HG03575 (cell line): ENCODE results near the gene AMZ1.
"Not testable (repeated sequence)": the region's sequence is repeated elsewhere in the genome, so short reads cannot be mapped to it uniquely, and the experiment has no call there.

Experiments
- ATAC-seq: cut with Tn5 transposase; IDR thresholded peaks from one replicate; pipeline ENCODE4 v1.9.1; 2021; ENCODE audit not compliant: unreplicated experiment, insufficient number of reproducible peaks, low FRiP score; ENCODE audit errors: extremely low read depth

AMZ1 gene

DNA sequence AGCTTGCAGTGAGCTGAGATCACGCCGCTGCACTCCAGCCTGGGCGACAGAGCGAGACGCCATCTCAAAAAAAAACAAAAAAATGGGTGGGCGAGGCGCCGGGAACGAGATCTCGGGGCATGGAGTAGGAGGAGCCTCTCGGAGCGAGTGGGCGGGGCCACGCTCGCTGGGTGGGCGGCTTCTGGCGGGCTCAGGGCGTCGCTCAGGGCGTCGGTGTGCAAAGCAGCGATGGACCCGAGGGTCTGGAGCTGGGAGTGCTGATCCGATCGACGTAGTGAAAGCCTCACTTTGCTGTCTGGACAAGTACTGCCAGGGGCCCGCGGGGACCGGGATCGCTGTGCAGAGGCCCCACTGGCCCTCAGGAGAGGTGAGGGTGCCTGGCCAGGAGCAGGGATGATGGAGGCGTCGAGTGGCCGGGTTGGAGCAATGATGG, 22.6 kb upstream of the AMZ1 start:
- no peak for ATAC-seq

DNA sequence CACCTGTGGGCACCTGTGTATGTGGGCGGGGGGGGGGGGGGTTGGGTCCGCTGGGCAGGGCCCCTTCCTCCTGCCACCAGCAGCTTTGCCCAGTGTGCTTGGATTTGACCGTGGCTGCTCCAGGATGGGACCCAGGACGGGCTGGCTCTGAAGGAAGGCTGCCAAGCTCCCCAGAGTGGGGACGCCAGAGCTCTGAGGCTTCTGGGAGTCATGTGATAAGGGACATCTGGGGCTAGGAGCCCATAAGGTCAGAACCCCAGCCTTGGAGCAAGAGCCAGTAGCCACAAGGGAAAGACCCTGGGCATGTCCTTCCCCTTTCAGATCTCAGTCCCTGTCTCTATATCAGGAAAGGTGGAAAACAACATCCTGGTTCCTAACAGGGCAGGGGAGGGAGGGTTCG, 21.8 kb upstream of the AMZ1 start:
- ATAC-seq = no peak

DNA sequence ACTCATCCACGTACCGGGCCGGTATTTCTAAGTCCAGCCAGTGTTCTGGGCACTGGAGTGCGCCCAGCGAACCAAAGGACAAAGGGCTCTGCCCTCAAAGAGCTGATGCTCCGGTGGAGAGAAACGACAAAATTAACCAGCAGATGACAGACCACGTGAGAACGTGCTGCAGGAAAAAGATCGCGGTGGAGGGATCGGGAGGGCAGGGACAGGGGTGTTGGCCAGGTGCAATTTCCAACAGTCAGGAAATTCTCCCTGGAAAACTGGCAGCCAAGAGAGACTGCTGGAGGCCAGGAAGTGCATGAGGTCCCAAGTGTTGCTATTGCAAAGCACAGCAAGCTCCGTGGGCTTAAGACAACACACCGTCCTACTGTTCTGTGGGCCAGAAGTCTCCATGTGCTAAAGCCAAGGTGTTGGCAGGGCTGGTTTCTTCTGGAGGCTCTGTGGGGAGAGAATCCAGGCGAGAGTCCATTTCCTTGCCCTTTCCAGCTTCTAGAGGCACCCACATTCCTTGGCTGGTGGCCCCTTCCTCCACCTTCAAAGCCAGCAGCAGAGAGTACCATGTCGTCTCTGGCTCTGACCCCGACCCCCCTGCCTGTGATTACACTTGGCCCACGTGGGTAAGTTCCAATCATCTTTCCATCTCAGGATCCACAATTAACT, 21.3 kb upstream of the AMZ1 start:
- no peak for ATAC-seq

DNA sequence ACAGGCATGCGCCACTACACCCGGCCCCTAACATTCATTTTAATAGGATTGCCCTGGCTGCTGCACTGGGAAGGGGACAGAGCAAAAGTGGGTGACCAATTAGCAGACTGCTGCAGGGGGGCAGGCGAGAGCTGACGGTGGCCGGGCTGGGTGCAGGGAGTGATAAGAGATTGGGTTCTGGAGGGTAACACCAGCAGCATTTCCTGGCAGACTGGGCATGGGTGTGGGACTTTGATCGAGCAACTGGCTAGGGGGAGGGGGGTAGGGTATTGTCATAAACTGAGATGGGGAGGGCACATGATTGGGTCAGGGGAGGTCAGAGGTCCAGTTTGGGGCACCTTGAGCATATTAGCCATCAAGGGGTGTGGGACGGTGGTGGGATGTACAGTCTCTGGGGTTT, 20.2 kb upstream of the AMZ1 start:
- no peak for ATAC-seq

DNA sequence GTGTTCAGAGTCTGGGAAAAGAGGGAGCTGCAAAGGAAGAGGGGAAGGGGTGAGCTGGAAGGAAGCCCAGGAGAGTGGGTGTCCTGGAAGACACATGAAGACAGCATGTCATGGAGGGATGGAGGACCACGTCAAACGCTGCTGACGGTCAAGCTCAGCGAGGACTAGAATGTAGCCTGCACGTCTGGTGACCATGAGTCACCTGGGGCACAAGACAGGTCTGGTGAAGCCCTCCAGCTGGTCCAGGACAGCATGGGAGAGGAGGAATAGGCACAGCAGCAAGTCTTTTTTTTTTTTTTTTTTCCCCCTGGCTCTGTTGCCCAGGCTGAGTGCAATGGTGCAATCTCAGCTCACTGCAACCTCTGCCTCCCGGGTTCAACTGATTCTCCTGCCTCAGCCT, 19.6 kb upstream of the AMZ1 start:
- no peak for ATAC-seq

DNA sequence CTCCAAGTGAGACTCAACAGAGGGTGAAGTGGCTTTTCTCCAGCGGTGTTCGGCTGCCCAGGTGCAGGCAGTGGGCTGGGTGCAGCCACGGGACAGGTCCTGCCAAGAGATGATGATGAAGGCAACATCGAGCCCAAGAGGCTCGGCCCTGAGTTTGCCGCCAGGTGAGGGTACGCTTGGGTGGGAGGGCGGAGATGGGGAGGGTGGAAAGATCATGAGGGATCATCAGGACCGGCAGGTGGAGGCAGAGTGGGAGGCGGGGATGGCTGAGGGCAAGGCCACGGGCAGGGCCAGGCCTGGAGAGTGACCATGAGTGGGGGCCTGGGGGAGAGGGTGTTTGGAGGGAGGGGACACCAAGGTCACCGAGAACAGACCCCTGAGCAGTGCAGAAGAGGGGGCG, 17.8 kb upstream of the AMZ1 start:
- no peak for ATAC-seq

DNA sequence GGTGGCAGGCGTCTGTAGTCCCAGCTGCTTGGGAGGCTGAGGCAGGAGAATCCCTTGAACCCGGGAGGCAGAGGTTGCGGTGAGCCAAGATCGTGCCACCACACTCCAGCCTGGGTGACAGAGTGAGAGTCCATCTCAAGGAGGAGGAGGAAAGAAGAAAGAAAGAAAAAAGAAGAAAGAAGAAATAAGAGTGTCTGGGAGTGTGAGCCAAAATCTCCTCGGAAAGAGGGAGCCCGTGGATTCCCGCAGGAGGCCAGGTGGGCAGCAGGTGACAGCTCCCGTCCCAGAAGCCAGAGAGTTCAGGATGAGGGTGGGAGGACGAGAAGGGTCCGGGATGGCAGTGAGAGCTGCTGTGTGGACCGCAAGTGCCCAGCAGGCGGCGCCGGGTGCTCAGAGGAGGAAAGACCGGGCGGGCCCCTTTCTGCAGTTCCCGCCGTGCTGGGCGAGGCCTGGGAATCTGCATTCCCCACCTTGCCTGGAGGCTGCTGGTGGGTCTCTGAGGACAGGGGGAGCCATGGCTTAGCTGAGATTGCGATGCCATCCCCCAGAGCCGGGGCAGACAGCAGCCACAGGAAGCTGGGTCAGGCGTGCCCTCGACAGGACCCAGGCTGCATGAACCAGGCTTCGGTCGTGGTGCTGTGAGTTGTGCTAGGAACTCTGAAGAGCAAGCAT, 17.1 kb upstream of the AMZ1 start:
- ATAC-seq = no peak

DNA sequence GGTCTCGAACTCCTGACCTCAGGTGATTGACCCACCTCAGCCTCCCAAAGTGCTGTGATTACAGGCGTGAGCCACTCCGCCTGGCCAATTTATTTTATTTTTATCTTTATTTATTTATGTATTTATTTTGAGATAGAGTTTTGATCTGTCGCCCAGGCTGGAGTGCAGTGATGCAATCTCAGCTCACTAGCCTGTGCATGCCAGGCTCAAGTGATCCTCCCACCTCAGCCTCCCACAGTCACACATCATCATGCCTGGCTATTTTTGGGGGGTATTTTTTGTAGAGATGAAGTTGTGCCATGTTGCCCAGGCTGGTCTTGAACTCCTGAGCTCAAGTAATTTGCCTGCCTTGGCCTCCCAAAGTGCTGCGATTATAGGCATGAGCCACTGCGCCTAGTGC, 14.8 kb upstream of the AMZ1 start:
- not testable (repeated sequence) for ATAC-seq

DNA sequence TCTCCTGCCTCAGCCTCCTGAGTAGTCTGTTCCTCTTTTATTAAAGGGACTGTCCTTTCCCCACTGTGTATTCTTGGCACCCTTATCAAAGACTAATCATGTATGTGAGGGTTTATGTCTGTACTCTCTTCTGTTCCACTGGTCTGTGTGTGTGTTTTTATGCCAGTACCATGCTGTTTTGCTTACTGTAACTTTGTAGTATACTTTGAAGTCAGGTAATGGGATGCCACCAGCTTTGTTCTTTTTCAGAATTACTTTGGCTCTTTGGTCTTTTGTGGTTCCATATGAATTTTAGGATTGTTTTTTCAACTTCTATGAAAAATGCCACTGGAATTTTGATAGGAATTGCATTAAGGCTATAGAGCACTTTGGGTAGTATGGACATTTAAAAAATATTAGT, 14.1 kb upstream of the AMZ1 start:
- no peak for ATAC-seq

DNA sequence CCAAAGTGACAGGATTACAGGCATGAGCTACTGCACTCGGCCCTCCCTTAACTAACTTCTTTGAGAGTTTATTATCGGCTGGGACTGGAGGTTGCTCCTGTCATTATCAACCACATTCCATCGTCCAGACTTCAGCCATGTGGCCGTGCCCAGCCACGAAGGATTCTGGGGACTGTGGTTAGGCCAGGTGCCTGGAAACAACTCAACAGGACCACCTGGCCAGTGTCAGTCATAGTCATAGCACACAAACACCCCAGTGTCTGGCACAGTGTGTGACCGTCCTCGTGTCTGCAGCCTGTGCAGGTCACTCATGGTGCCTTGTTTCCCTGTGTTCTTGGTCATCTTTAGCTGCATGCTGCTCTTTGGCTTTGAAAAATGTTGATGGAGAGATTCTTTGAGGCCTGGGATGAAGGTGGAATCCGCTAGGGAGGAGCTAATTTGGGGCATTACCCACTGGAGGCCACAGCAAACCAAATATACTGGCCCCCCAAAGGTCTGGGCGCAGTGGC, 12.7 kb upstream of the AMZ1 start:
- ATAC-seq = no peak

DNA sequence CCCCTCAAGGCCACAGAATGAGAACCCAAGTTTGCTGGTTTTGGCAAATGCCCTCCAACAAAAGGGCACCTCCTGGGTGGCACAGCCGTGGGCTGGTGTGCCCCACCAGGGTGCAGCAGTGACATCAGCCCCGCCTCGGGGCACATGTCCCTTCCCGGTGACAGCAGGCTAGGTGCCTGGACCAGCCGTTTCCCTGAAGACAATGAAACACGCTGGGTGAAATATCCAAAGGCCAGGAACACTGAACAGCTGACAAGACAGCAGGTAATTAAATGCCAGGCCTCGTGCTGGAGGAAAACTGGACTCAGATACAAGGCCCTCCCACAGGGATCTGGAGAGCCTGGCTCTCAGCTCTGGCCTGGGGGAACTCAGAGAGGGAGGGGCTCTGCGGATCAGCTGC, 11.4 kb upstream of the AMZ1 start:
- ATAC-seq = not testable (repeated sequence)

DNA sequence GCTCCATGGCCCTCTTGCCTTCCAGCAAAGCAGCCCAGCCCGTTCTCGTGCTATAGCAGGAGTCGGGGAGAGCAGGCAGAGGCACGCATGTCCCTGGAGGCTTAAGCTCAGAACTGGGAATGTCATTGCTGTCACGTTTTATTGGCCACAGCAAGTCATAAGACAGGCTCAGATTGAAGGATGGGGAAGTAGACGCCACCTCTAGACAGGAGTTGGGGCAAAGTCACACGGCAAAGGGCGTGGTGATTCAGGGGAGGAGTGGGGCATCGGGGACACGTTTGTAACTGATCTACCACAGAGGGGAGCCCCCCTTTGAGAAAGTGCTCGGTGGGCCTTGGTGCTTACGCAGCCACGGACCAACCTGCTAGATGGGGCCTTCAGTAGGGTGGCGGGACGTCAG, 9.5 kb upstream of the AMZ1 start:
- not testable (repeated sequence) for ATAC-seq

DNA sequence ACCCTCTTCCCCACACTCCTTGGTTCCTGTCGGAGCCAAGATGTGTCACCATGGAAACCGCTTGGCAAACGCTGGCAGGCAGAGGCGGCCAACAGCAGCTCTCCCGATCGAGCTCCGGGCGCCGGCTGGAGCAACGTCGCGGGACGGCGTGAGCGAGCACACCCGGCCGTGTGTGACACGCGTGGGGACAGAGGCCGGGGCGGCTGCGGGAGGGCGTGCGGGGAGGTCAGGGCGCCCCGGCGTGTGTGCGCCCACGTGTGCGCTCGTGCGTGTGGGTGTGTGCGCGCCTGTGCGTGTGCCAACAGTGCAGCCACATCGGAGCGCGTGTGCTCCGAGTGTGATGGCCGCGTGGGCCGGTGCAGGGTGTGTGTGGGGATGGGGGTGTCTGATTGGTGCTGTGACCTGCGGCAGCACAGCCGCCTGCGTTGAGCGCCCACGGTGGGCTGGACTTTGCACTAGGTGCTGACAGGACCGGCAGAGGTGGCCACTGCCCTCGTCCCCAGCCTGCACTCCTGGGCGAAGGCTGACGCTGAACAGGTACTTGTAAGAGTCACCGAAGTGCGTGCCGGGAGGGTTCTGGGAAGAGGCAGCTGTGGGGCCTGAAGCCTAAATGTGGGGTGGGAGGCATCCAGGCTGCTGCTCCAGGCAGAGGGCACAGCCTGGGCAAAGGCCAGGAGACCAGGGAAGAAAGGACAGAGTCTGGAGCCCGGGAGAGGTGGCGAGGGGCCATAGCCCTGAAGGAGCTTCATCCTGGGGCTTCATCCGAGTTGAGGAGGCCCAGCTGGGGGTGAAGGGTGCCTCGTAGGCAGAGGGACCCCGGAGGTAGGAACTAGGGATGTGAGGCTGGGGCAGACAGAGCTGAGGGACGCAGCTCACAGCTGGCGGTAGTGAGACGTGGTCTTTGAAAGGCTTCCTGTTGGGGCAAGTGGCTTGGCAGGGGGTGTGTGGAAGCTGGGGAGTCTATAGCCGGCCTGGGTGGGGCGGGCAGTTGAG, 8.6 kb upstream of the AMZ1 start:
- ATAC-seq = not testable (repeated sequence)

DNA sequence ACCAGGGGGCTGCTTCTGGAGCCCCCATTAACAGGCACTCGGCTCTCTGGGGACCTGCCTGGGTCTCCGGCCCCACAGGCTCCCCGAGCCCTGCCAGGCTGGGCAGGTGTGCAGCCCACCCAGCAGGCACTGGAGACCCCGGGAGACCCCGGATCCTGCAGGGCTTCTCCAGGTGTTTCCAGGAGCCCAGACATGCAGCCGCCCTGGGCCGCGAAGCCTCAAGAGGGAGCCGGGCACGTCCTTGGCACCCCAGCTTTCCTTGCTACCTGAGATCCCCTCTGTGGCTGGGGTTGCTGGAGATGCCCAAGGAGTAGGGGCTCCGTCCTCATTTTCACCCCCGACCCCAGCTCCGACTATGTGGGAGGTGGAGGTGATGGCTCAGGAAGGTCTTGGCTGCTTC, 7.7 kb upstream of the AMZ1 start:
- ATAC-seq = no peak

DNA sequence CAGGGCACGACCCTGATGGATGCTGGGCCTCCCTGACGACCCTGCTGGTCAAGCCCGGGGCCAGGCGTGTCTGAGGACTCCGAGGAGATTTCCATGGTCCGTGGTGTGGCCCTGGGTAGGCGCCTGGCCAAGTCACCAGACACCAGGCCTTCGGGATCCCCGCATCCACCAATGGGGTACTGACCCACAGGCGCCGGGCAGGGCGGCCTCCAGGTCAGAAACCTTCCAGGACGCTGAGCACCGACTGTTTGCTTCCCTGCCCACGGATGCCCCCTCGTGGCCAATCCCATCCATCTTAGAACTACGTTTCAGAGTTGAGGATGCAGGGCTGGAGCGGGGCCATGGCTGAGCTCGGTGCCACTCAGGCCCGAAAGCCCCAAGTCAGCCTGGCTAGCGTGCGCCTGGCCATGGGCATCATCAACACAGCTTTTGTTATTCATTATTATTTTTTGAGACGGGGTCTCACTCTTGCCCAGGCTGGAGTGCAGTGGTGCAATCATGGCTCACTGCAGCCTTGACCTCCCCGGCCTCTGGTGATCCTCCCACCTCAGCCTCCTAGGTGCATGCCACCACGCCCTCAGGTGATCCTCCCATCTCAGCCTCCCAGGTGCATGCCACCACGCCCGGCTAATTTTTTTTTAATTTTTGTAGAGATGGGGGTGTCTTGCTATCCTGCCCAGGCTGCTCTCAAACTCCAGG, 7.1 kb upstream of the AMZ1 start:
- ATAC-seq = no peak

DNA sequence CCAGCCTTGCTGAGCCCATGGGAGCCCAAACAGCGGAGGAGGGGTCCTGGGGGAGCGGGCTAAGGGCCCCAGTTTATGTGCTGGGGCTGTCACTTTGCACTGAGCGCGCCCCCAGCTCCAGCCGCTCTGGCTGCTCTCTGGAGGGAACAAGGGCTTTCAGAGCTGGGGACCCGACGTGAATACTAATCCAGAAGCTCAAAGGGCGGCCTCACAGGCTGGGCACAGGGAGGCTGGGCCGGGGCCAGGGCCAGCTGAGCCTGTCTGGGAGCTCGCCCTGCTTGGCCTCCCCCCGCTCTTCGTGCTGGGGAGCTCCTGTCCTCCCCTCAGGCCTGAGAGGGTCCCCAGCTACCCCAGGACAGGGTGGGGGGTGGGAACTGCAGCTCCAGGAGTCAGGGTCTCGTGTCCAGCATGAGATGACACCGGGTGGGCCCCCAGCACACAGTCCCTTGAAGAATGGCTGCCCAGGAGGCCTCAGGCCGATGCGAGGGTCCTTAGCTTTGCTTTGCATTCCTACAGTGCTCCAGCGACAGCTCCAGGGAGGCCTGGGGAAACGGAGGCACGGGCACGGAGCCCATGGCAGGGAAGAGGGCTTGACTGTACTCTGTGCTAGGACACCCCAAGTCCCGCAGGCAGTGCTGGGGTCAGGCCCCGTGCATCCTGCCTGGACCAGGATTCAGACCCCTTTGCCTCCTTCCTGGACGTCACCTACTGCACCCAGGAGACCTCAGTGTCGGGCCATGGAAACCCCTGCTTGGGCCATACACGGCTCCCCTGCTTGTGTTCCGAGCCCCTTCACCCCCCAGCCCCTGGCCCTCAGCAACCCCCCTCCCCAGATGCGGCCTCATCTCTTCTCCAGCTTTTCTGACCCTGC, 5.8 kb upstream of the AMZ1 start:
- no peak for ATAC-seq

DNA sequence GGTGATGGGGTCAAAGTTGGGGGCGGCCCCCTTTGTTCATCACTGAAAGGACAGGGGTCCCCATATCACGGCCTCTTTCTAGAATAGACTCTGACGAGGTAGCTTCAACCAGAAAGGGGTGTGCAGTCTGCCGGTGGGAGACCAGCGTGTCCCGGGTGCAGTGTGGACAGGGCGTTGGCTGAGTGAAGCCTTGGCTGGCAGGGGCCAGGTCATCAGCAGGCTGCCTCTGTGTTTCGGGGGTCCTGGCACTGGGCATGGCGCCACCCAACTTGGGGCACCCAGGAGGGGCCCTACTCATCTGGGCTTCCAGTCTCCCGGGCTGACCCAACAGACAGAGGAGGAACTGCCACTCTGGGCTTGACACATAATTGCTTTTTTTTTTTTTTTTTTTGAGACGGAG, 3.5 kb upstream of the AMZ1 start:
- no peak for ATAC-seq

DNA sequence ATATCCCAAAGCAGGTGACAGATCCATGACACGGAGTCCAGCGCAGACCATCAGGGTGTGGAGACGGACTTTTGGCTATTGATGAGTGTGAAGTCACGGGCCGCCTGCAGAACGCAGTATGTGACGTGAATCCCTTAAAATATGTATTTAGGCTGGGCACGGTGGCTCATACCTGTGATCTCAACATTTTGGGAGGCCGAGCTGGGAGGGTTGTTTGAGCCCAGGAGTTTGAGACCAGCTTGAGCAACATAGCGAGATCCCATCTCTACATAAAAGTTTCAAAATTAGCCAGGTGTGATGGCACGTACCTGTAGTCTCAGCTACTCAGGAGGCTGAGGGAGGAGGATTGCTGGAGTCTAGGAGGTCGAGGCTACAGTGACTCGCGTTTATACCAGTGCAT, 1.9 kb upstream of the AMZ1 start:
- ATAC-seq = no peak
